ENCODE results near the gene TBC1D2B.
"Not testable (repeated sequence)": the region's sequence is repeated elsewhere in the genome, so short reads cannot be mapped to it uniquely, and the experiment has no call there.

TBC1D2B gene

GRCh38 chr15:77985031-77985930 lies 92.2 kb downstream of the TBC1D2B start:
- DNase-seq: no peak

GRCh38 chr15:77984446-77984861 lies 93.1 kb downstream of the TBC1D2B start:
- no peak for DNase-seq

- no peak for DNase-seq
Measured at GRCh38 chr15:77983708-77984445, 93.6 kb downstream of the TBC1D2B start.

DNA sequence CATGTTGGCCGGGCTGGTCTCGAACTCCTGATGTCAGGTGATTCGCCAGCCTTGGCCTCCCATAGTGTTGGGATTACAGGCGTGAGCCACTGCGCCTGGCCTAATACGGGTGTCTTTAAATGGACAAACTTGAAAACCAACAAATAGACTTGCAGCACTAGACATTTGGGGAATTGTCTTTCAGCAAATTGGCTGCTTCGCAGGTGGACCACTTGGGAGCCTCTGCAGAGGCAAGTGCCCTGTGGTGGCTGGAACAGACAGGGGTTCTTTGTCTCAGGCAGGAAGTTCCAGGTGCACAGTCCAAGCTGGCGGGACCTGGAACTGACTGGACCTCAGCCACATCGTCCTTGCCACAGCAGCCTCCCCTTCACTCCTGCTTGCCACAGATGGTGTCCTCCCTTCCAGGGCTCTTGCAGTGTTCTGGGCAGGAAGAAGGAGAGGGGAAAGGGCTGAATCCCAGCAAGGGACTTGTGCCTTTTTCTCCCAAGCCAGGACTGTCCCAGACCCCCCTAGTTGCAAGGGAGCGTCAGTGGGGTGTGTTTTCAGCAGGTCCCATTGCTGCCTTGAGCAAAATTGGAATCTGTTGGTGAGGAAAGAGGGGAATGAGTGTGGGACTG lies 94.3 kb downstream of the TBC1D2B start:
- no peak for DNase-seq

- DNase-seq: no peak
Measured at GRCh38 chr15:77982127-77982490, 95.4 kb downstream of the TBC1D2B start.

- DNase-seq: no peak
Measured at GRCh38 chr15:77981281-77982126, 96.0 kb downstream of the TBC1D2B start.

DNA sequence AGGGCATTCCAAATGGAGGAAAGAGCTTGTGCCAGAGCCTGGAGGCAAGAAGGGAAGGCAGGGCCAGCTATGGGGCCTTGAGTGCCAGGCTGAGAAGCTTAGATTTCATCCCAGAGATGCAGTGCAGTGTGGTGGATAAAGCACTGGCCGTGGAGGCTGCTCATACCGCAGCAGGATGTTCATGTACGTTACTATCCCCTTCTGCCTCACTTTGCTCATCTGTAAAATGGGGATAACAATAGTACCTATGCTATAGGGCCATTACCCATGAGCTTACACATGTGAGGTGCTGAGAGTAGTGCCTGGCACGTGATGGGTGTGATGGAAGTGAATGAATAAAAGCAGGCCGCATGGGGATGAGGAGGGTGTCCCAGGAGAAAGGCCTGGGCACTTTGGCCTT lies 96.8 kb downstream of the TBC1D2B start:
- not testable (repeated sequence) for DNase-seq

DNA sequence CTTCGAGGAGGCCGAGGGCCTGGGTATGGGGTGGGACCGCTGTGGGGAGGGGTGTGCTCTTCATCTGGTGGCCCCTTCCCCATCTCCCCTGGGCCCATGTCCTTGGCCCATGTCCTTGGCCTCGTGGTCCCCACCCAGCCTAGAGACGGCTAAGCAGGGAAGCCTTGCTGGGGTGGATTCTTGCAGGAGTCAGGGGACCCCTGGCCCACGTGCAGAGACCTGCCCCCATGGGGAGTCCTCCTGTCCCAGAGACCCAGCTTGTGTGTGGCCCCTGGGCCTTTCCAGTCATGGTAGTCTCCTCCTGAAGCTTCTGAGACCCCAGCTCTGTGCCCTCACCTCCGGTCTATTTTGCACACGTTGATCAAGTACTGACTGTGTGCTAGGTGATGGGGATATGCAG lies 97.4 kb downstream of the TBC1D2B start:
- no peak for DNase-seq

- DNase-seq: not testable (repeated sequence)
Measured at GRCh38 chr15:77979157-77979556, 98.4 kb downstream of the TBC1D2B start.

GRCh38 chr15:77978759-77979145 lies 98.8 kb downstream of the TBC1D2B start:
- DNase-seq: not testable (repeated sequence)

DNA sequence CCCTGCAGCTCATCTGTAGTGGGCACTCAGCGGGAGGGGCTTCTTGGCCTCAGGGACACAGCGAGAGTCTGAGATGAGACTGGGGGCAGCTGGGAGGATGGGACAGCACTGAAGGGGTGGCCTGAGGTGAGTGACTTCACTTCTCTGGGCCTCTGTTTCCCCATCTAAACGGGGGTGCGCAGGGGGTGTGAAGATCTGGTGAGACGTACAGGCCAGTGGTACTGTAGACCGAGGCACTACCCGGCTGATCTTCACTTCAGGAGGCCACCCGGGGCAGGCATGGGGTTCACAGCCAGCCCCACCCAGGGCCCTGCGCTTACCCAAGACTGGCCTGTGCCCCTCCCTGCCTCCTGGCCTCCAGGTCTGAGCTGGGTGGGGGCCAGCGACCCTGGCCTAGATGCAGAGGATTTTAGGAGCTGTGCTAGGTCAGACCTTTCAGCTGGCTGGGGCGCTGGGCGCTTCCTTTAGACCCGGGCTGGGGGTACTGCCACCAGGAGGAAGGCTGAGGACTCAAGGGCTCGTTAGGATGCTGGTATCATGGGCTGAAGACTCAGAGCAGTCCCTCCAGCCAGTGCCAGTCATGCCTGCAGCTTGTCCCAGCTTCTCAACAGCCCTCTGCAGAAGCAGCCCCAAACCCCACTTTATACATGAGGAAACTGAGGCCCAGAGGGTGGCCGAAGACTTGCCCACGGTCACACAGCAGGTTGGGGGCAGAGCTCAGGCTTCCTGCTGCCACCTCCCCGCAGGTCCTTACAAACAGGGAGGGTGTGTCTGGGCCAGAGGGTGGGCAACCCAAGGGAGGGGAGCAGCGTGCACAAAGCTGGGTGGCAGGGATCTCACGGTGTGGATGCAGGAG lies 99.4 kb downstream of the TBC1D2B start:
- DNase-seq: not testable (repeated sequence)

GRCh38 chr15:77976760-77977525 lies 100.6 kb downstream of the TBC1D2B start:
- not testable (repeated sequence) for DNase-seq

- DNase-seq: not testable (repeated sequence)
Measured at GRCh38 chr15:77976095-77976450, 101.4 kb downstream of the TBC1D2B start.

DNA sequence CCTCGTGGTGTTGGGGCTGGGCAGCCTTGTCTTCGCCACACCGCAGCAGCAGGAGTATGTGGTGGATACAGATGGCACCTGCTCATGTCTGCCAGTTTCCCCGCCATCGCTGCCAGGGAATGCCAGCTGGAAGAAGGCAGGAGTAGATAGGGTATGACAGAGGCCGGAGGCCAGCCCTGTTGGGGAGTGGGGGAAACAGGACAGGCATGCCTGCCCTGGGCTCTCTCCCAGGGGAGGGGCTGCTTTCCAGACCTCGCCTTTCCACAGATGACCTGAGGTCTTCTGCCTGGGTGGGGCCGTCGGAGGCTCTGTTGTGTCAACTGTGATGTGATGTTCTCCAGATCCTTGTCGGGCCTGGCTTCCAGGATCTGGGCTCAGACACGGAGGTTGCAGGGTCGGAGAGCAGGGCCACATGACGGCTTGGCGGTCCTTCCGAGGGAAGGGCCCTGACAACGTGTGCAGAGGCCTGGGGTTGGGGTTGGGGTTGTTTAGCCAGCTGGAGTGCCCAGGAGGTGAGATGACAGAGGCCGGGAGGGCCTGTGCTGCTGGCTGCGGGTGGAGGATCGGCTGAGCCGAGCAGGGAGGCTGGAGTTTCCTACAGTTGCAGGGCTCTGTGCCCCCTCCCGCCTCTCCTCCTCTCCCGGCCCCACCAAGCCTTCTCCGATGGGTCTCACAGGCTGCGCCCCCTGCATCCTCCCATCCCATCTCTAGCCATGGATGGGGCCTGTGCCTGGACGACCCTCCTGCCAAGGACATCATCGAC lies 102.0 kb downstream of the TBC1D2B start:
- DNase-seq: no peak

- no peak for DNase-seq
Measured at GRCh38 chr15:77974416-77975331, 102.8 kb downstream of the TBC1D2B start.

- no peak for DNase-seq
Measured at GRCh38 chr15:77974098-77974414, 103.5 kb downstream of the TBC1D2B start.

DNA sequence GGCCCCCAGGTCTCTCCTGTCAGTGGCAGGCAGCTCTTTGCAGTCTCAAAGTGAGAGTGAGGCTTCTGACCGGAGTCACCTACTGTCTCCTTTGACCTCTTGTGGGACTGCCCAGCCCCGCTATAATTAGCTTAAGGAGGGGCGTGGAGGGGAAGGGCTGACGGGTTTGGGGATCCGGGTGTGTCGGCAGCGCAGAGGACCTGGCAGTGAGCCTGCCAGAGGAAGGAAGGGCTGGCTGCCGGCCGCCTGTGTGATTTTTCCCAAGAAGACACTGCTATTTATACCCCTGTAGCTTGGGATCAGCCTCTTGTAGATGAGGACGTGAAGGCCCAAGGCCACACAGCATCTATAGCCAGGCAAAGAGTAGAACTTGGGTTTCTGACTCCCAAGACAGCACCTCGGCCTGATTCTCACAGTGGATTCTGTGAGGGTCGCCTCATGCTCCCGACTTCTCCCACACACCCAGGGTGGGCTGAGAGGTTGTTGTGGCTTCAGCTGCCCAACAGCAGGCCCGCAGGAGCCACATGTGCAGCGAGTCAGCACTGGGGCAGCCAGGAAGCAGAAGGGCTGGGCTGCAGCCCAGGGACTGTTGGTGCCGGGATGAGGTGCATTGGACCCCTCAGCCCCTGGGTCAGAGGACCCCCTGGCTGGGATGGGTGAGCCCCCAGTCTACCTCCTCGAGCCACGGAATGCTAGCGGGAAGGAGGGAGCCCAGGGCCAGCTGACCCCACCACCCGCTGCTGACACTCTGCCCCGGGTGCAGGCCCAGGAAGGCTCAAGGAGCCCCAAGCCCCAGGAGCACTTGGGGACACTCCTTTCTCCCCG lies 104.0 kb downstream of the TBC1D2B start:
- DNase-seq: not testable (repeated sequence)

DNA sequence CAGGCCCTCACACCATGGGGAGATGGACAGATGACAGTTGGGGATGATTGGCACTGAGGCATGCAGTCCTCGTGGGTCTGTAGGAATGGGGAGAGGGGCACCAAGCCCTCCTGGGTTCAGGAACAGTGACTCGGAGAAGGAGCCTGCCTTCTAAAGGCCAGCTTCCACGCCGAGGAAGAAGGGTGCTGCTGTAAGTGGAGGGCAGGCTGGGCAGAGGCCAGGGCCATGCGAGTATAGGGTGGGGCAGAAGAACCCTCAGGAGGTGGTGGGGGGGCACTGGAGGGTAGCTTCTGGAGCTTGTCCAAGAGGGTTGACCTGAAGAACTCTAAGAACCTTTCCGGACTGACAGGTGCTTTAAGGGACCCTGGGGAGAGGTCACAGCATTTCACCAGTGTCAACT lies 104.8 kb downstream of the TBC1D2B start:
- not testable (repeated sequence) for DNase-seq

Measured in NCI-H748 treated with DMSO at 0.1 percent for 48 hours (cell line).